GM08714 (cell line): ENCODE data around the gene MGLL.
"Not testable (repeated sequence)": the region's sequence is repeated elsewhere in the genome, so short reads cannot be mapped to it uniquely, and the experiment has no call there.

Source experiments
- H3K4me3 ChIP-seq: fragments of 200-500 bp; sonication (Bioruptor generic); 2 replicates; pipeline ENCODE4 v1.5.1; 2014; ENCODE audit warnings: mild to moderate bottlenecking, low read length, inconsistent platforms
- ZNF274 ChIP-seq: IDR thresholded peaks from 2 replicates; pipeline ENCODE4 v1.6.1; 2012; ENCODE audit warnings: mild to moderate bottlenecking, low read depth, low read length

The MGLL gene

DNA sequence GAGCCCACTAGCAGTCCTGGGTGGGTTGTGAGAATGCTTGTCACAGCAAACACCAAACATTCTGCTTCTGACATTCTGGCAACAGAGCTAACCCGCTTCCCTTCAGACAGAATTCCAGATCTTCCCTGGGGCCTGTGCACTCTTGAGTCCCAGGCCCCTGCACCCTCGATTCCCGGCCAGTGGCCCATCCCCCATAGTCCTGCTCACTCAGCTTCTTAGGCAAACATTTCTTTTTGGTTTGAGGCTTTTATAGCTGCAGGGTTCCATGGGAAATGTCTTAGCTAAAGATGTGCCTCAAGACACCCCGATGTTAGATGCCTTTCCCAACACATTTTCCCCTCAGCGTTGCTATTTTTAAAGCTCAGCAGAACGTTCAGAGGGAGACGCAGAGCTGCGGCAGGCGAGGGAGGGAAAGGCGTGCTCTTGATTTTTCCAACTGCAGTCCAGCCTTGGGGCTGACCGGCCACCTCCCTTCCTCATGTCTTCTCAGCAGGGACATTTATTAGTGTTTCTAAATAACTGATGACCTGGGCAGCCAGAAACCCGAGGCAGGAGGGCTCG, 114.4 kb downstream of the MGLL start:
- no peak overlapping the region for H3K4me3 ChIP-seq
- TF ChIP-seq ZNF274, result no peak

DNA sequence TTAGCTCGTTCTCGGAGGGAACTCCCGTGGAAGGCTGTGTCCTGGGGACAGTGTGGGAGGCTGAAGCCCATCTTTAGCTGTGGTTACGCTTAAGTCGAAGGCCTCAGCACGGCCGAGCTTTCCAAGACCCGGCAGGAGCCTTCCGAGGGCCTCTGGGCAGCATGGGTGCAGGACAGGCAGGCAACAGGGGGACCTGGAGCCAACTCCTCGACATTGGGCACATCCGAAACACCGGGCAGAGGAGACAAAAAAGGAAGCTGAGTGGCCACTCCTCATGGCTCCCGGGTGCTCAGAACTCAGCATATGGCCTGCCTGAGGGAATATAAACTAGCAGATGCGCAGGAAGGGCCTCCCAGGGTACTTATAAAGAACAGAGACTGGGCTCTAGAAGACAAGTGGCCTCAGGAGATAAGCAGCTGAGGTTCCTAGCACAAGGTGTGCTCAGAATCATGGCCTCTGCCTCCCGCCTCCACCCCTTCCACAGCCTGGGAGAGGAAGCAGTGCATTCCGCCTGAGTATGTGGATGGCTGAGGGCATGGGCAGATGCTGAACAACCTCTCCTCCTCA, 115.4 kb downstream of the MGLL start:
- TF ChIP-seq ZNF274, result no peak
- H3K4me3 ChIP-seq, result no peak overlapping the region

DNA sequence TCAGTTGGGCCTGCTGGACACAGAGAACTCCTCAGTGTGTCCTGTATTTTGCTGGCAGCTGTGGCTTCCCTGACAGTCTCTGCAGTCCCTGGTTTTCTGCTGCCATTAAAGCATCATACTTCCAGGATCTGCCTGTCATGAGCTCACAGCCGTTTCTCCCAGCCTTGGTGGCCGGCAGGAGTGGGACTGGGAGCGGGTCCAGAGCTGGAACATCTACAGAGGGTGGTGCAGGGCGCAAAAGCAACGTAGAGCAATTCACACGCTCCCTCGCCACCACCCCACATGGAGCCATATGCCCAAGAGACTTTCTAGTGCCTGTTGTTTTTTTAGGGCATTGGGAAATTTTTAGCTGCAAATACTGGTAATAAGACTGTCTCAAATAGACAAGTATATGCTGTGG, 116.0 kb downstream of the MGLL start:
- TF ChIP-seq ZNF274, result no peak
- H3K4me3 ChIP-seq, result no peak overlapping the region

DNA sequence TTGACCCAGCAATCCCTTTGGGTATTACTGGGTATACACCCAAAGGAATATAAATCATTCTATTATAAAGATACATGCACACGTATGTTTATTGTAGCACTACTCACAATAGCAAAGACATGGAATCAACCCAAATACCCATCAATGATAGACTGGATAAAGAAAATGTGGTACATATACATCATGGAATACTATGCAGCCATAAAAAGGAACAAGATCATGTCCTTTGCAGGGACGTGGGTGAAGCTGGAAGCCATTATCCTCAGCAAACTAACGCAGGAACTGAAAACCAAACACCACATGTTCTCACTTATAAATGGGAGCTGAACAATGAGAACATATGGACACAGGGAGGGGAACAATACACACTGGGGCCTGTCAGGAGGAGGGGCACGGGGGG, 117.5 kb downstream of the MGLL start:
- not testable (repeated sequence) for H3K4me3 ChIP-seq

DNA sequence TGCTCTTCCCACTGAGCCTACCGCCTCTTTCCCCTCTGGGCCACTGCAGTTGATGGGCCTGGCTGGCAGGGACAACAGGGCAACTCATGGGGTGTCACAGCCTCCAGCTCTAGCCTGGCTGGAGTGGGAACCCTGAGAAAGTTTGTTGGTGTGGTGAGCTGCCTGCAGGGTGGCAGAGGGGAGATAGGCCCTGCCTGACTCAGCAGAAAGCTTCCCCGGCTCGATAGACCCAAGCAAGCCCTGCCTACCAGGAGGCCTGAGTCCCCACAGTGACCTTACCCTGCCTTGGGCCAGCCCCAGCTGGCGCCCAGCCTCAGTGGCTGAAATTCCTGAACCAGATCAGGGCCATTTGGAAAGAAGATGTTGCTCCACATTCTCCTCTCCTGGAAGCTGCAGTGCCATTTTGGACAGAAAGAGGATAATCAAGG, 120.2 kb downstream of the MGLL start:
- no peak for TF ChIP-seq ZNF274
- H3K4me3 ChIP-seq, result no peak overlapping the region

DNA sequence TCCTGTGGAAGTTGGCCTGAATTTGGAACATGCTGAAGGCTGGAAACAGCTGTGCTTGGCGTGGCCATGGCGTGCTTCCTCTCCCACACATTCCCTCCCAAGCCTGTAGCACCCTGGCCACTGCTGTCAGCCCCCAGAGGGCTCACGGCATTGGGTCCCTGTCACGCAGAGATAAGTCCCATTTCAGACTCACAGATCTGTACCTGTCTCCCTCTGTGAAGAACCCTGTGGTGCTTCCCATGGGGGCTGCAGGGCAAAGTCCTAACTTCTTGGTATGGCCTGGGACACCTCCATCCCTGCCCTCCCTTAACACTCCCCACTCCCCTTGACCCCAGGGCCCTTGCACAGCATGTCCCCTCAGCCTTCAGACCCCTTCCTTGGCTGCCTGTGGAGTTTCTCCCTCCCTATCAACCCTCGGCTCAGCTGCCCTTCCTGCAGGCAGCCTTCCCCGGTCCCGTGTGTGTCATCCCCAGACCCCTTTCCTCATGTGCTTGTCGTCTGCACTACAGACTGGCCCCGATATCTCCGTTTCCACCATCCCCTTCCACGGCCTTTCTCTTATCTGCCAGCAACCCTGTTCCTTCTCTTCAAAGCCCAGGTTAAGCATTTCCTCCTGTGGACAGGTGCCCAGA, 120.9 kb downstream of the MGLL start:
- TF ChIP-seq ZNF274, result no peak
- H3K4me3 ChIP-seq, result no peak overlapping the region

DNA sequence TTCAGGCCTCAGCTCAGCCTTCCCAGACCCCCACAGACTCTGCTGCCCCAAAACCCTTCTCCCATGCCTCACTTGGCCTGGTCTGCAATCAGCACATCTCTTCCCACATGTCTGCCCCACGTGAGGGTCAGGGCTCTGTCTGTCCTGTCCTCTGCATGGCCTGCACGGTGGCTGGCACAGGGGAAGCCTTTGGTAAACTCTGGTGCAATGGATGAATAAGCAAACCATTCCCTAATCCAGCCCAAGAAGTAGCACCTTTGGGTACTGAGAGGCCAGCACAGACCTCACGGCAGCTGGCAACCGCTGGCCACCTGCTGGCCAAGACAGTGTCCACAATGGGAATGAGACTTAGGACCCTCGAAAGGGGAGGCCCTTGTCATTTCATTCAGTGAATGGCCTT, 121.9 kb downstream of the MGLL start:
- TF ChIP-seq ZNF274, result no peak

DNA sequence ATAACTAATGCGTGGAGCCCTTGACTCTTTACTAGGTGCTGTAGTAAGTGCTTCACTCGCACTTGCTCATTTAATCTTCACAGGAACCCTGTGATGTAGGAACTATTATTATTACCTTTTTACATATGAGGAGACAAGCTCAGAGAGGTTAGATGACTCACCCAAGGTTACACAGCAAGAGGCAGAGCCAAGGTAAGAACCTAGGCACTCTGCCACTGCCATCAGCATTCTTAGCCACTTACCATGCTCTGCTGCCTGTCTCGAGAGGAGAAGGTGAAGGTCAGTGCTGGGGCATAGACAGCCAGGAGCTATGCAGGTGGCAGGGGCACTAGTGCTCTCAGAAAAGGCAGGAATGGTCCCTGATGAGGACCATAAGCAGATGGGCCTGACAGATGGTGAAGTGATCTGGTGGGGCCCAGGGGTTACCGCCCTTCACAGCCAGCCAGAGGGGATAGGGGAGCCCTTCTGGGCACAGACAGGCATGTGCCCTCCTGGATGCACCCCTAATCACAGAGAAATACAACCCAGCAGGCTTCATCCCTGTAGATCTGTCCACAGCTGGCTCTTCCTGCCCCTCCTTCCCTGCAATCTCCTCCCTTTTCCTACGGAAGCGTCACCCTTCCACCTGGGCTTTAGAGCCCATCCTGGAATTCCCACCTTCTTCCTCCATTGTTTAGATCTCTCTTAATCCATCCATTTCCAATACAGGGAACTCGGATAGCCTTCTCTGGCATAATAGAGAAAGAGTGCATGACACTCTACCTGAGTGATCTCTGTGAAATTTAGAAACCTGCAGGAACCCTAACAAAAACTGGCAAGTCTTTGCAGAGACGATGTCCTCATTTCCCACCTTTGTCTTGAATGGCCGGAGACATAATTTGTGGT, 122.7 kb downstream of the MGLL start:
- no peak for TF ChIP-seq ZNF274
- H3K4me3 ChIP-seq, result no peak overlapping the region

More for the DNA sequence above, 121.9 kb downstream of the MGLL start:
- H3K4me3 ChIP-seq, result no peak overlapping the region

DNA sequence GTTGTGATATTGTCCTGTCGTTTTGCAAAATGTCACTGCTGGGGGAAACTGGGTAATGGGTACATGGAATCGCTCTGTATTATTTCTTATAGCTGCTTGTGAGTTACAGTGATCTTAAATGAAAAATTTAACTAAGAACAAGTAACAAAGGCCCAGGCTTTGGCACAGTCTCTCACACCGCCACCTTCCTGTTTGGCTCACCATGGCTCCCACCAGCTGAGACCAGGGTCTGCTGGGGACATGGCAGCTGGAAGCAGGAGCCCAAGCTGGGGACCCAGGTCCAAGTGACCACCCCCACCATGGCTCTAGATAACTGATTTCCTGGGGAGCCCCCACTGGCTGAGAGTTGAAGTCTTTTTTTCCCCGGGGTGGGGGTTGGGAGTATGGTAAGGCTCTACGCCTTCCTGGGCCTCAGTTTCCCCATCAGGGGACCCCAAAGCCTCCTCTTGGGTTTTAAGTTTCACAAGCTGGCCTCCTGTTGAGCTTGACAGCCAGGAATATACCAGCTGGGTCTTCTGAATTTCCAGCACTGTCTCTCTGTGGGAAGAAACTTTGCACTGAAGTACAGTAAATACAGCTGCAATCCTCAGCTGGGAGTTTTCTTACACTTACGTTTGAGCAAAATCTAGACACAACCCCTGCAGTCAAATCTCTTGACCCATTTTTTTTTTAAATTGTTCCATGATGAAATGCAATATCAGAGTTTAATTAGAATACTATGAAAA, 123.5 kb downstream of the MGLL start:
- no peak overlapping the region for H3K4me3 ChIP-seq
- TF ChIP-seq ZNF274, result no peak

DNA sequence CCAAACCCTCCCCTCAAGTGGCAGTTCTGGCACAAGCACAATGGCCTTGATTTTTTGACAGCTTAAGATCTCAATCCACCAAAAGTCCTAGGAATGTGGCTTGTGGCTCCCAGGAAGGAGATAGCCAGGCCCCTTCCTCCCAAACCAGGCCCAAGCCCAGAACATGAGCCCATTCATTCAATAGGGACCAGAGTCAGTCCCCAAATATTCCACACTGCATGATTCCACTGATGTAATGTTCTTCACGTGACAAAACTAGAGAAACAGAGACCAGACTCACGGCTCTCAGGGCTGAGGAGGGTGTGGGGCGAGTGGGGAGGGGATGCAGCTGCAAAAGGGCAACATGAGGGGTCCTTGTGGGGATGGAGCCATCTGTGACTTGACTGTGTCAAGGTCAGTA, 124.0 kb downstream of the MGLL start:
- no peak overlapping the region for H3K4me3 ChIP-seq
- no peak for TF ChIP-seq ZNF274

DNA sequence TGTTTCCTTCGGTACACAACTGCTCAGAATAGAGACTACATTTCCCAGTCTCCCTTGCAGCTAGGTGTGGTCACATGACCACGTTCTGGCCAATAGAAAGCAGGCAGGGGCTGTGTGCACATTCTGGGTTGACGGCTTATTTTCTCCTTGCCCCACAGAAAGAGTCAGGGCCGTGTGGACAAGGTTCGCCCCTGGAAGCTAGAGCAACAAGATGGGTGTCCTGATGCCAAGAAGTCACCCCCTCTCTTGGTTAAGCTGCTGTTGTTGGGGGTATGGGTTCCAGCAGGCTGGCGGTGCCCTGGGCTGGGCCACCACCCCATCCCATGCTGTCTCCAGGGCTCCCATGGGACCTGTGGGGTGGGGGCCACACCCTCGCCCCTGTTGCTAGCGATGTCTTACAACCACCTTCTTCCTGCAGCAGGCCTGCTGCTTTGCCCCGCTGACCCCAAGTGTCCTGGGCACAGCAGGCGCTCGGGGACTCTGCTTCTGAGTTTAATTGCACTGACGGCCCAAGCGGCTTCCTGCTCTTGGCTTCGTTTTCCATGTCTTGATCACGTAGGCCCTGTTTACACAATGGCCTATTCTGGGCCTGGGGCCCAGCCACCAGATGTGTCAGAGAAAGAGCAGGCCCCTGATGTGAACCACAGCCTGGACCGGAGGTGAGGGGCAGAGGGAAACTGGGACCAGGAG, 124.6 kb downstream of the MGLL start:
- no peak for TF ChIP-seq ZNF274

DNA sequence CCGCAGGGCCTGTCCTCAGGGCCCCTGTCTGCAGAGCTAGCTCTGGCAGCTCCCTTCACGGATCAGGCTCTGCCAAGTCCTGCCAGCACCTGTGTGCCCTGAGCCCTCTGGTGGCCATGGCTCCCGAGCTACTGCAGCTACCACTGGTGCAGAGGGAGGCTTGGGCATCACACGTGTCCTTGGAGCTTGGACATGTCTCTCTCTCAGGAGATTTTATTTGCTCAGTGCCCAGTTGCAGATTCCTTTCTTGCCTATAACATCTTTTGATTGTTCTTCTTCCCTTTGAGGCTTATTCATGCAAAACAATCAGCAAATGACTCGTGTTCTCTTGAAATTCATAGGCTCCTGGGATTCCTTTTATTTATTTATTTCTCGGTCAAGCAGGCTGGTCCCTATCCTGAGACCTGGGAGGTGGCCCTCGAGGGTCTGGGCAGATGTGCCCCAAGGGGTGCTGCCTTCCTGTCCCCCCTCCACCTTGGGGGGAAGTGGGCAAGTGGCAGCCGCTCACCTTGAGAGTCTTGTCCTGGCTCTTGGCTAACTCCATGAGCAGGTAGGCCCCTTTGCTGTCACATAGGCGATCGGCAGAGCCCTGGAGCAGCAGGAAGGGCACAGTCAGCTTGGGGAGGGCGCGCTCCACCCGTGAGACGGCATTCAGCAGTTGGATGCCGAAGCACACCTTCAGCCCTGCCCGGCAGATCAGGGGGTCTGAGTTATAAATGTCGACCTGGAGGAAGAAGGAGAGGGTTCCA, 127.7 kb downstream of the MGLL start:
- no peak overlapping the region for H3K4me3 ChIP-seq

More for the DNA sequence above, 124.6 kb downstream of the MGLL start:
- H3K4me3 ChIP-seq, result no peak overlapping the region

DNA sequence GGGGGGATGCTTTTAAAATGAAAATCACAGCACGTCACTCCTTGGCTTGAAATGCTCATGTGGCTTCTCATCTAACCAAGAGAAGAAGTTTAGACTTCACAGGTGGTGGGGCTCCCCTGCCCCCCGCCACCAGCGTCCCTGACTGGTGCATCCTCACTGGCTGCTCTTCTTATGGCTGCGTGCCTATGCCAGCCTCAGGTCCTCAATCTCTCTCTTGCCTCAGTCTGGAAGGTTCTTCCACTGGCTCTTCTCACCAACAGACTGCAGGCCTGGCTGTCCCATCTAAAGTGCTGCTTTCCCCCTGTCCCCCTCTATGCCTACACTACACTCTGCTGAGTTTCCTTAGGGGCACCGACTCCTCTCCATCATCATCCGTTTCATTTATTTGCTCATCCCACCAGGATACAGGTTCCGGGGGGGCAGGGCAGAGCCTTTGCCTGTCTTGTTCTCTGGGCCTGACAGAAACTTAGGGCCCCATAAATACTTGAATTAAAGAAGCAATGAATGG, 128.9 kb downstream of the MGLL start:
- no peak for TF ChIP-seq ZNF274
- H3K4me3 ChIP-seq, result no peak overlapping the region

More for the DNA sequence above, 127.7 kb downstream of the MGLL start:
- no peak for TF ChIP-seq ZNF274
